ENCODE results near the gene CNTNAP2. TPM values are rescaled to one million over a fixed set of nuclear protein-coding genes. Genes with fewer than 3 reads are reported as not detected.
A peak's percentile ranks its signal among the peaks of the same experiment; 100 is the strongest.

The CNTNAP2 gene
- total RNA-seq, 1 donor from 2014 or later: 1.2 TPM

DNA sequence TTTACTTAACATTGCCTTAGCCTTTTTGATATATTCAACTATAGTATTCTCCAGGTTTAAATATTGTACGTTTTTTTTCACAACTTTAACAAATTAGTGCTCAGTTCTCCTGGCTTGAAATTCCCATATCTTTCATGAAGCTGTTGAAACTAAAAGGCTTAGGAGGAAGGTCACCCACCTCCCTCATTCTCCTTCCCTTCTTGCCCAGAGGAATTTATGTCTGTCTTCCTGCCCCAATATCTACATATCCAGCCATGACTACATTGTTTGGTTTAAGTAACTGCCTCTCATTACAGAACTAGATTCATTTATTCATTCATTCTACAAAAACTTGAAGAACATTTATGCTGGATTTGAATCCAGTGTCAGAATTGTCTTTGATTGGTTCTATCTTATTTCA lies 2219.2 kb downstream of the CNTNAP2 start:
- ATAC-seq: no peak

DNA sequence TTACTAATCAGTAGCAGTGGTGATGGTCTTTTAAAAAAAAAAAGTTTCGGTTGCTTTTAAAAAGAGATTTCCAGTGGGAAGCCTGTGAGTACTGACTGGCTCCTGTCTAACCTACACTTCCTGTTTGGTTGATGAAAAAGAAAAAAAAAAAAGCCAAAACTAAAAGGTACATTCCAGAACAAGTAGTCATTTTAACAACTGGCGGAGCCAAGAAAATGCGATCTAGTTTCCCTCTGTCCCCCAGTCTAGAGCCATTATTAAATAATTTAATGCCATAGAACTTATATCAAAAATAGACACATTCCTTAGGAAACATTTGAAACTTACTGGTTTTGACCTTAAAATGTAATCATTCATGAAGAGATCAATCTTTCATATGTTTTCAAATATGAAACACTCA lies 2219.8 kb downstream of the CNTNAP2 start:
- ATAC-seq: no peak

DNA sequence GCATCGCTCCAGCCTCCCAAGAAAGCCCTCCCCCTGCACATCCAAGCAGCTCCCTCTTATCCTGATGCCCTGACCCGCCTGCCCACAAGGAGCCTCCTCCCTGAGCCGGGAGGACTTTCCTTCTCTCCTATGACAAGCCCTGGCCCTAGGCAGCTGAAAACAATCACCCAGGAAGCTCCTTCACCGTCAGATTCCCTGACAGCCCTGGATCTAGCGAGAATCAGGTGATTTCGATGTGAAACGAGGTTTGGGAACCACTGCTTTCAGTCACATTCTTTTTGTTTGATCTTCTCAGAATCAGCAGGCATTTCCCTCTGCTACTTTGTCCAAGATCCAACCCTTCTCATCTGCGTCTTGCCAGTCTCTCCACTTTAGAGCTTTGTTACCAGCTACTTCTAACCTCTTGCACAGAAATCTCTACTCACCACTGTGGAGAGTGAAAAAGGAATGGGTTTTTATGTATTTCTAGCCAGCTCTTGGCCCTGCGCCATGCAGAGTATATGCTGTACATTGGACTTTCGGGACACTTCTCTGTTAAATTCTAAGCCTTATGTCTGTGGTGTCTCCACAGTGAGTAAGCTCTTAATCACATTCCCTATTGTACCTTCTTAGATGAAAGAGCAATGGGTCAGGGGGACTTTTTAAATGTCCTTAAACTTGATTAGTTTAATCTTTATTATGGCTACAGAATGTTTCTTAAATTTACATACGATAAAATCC lies 2220.8 kb downstream of the CNTNAP2 start:
- ATAC-seq: no peak

DNA sequence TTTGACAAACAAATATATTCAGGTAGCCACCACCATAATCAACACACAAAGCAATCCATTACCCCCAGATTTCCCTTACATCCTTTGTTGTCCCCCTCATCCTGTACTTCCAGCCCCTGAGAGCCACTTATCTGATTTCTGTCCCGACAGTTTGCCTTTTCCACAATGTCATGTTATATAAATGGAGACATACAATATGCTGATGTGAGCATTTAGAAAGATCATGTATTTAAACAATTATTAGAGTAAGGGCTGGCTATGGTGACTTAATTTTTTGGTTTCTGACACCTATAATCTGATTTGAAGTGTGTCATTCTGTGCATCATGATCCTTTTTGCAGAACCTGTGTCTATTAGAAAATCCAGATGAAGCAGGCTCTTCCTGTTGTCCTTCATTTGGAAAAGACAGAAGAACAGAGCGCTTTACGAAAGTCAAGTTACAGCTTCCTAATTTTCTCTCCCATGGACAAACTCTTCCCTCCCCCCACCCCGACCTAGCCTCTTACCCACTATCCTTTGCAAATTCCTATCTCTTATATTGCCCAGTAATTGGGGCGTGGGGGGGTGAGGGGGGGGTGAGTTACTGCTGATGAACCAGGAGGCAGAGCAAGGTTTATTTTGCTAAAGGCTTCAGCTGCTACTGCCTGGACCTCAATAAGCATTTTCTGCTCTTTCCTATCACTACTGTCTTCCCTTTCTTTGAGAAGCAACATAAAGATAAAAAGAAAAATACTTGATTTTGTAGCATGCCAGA lies 2221.6 kb downstream of the CNTNAP2 start:
- ATAC-seq: no peak

DNA sequence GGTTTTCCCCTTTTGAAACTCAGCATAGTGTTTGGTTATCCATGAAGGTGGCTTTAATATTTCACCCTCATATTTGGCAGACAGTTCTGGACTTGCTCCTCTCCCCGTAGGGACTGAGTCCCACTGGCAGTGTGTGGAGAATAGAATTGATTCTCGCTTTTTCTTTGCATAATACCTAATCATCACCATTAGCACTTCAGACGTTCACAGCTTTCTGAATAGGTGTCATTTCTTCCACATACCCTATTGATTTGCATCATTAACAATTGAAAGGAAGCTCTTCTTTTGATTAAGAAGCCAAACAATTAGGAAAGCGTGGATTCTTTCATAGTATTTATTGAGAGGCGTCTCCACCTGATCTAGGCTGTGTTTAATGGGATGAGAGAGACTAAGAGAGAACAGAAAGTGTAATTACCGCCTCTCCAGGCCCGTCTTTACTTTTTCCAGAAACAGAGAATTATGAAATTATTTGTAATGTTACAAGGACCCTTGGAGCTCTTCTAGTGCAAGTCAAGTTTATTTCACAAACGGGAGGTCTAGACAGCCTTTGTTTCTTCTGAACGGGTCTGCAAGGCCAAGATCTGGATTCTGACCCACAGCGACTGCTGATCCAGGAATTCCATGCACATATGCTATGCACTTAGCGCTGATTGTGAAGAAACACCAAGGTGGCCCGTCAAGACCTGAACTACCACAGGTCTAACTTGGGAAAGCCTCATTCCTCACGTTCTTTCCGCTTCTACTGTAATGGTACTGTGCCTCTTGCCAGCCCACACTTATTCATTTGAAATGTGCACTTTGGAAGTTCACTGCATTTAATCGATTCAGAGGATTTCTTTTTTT lies 2224.1 kb downstream of the CNTNAP2 start:
- no peak for ATAC-seq

DNA sequence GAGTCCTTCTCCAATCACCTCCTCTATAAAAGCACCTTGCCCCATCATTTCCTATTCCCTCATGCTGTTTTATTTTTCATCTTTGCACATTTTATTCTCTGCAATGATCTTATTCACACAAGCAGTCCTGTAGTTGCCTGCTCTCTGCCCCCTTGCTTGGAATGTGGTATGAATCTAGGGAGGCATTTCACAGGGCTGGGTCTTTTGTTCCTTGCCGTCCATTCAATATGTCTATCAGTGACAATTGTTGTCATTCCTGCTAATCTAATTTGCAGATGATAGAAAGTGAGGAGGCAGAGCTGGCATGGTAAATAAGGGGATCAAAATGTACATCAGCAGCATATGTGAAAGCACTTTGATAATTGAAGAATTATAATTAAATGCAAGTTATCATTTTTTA lies 2227.8 kb downstream of the CNTNAP2 start:
- no peak for ATAC-seq

DNA sequence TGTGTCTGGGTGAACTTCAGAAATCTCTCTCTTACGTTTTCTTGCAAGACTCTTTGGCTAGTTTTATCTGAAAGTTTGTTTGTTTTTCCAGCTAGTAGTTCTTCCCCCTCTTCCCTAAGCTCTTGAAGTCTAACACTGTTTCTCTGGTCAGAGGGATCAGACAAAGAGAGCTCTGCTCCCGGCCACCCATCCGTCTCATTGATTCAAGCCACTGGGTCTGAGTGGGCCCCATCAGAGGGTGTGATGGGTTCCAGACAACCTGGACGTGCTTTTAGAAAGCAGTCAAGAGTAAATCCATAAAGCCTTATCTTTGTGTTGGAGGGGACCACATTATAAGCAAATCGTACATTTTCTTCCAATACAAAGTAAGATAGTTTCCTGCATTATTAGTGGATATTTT lies 2231.4 kb downstream of the CNTNAP2 start:
- no peak for ATAC-seq

DNA sequence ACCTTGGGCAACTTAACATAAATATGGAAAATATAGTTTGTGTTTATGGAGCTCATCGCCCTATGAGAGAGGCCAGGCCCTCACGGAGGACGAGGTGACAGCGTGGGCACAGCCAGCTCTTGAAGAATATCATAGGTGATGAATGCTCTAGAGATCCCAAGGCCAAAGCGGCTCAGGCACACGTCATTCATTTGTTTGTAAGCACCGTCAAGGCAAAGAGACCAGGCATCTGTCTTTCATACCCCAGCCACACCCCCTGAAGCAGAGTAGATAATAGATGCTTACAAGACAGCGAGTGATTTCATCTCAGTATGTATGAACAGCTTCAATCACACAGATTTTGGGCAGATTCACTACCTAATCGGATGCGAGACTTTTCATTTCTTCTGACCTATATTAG lies 2231.9 kb downstream of the CNTNAP2 start:
- no peak for ATAC-seq

DNA sequence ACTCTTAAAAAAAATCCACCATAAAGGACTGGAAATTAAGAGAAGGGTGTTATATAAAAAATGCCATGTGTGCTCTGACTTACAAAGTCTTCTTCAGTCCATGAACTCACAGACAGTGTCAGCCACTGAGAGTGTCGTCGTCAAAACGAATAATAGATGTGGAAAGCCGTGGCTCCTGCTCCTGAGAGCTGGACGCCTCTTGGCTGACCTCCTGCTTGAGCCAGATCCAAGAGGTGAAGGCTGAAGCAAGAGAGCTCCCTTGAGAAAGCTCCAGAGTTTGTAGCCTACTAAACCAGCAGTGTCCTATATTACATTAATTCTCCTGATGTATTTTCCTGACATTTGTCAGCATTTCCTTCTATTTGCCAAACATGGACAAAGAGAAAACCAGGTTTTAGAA lies 2239.7 kb downstream of the CNTNAP2 start:
- peak; percentile 23 for ATAC-seq

DNA sequence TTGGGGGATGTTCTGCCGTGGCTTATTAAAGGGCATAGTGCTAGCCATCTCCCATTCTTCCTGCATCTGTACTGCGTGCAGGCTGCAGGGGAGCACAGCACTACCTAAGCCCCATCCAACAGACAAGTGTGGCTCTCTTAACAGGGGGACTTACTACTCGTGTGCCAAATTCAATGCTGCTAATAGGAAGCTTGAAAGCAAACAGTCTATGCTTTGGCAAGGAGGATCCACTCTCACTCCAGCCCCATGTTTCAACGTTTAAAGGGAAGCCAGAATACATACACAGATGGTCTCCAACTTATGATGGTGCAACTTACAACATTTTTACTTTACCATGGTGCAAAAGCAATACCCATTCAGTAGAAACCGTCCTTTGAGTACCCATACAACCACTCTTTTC lies 2245.9 kb downstream of the CNTNAP2 start:
- no peak for ATAC-seq

DNA sequence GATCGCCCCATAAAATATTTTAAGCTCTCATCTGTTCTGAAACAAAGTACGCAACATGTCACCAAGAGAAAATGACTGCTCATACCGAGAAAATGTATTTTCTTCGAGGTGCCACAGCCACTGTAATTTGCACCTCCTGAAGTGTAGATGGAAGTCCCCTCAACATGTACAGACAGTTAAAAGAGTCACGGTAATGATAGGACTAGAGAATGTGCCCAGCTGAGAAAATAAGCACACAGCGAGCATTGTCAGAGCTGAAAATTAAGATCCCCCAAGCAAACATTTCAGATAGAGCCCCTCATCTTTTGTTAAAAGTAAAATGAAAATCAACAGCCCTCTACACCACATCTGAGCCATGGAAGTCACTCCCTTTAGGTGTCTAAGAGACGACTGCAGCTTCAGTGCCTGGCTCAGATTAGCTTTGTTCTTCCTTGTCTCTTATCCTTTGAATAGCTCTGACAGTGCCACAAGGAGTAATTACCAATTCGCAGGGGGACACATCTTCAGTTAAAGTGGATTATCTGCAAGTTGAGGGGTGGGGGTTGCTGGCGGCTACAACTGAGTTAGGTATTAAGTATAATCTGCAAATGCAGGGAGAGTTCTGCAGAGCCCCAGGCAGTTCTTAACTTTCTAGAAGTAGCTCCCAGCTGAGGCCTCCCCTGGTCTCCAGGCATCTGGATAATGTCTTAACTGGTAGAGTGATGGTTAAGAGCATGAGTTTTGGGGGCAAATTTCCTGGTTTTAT lies 2251.3 kb downstream of the CNTNAP2 start:
- ATAC-seq: no peak

DNA sequence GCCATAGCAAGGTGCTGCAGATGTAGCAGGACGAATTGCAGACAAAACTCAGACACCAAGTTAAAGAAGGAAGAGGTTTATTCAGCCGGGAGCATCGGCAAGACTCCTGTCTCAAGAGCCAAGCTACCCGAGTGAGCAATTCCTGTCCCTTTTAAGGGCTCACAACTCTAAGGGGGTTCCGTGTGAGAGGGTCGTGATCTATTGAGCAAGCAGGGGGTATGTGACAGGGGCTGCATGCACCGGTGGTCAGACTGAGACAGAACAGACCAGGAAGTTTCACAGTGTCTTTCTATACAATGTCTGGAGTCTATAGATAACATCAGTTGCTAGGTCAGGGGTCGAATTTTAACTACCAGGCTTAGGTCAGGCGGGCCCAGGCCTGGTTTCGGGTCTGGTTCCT lies 2252.0 kb downstream of the CNTNAP2 start:
- no peak for ATAC-seq

DNA sequence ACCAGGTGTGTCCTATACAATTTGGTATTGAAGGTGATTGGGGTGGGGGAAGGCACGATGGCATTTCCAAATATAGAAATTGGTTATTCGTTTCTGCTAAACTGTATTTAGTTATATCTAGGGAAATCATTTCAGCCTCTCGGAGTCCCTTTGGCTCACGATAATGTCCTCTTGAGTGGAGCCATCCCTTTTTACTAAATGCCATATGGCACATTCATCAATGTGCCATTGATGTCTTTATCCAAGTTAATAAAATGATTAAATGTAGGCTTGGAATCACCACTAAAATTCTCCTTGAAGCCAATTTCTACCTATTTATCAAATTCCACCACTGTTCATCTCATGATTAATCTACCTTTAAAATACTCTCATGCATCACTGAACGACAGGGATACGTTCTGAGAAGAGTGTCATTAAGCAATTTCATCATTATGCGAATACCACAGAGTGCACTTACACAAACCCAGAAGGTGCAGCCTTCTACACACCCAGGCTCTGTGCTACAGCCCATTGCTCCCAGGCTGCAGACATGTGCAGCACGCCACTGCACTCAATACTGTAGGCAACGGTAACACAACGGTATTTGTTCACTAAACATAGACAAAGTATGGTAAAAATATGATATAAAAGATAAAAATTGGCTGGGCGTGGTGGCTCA lies 2254.8 kb downstream of the CNTNAP2 start:
- no peak for ATAC-seq

DNA sequence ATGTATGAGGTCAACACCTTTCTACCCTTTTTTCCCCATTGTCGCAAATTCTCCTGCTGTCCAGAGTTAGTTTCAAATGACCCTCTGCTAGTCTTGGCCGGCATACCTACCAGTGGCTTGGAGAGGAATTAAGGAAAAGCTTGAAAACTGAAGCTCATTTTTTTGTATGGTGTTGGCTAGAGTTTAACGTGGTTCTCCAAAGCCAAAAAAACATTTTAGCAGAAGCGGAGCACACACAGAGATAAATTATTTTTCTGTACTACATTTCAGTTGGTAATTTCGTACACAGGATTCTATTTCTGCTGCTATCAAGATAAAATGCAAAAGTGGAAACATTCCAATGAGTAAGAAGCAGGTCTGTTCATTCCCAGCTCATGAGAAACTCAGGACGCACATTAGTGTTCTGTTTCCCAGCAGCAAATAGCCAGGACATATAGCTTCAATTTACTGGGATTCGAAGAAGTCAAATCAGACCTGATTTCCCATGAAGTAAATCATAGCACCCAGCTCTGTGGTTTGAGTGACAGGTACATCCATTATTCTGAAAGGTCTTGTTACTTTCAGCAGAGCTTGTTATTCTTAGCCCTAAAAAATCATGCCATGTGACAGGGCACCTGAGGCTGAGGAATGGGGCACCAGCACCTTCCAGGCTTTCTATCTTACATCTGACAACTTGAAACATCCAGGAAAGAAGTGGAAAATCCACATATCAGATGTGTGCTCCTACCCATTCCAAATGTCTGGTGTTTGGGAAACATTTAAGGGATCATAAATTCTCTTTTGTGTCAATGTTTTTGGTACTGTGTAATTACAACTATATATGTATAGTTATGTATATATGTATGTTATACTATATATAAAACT lies 2258.0 kb downstream of the CNTNAP2 start:
- ATAC-seq: no peak

DNA sequence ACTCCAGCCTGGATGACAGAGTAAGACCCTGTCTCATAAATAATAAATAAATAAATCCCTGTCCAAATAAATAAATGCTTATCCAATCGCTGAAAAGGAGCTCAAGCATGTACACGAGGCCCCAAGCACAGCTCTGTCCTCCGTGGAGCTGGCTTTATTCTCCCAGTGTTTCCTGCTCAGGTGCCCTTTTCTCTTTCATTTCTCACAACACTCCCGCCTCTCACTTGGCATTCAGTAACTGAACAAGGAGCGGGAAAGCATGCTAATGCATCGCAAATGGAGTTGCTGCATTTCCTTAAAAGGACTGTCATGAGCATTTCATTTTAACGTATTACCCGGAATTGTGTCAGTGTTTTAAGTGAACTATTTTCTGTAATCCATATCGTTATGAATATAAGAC lies 2263.1 kb downstream of the CNTNAP2 start:
- no peak for ATAC-seq

DNA sequence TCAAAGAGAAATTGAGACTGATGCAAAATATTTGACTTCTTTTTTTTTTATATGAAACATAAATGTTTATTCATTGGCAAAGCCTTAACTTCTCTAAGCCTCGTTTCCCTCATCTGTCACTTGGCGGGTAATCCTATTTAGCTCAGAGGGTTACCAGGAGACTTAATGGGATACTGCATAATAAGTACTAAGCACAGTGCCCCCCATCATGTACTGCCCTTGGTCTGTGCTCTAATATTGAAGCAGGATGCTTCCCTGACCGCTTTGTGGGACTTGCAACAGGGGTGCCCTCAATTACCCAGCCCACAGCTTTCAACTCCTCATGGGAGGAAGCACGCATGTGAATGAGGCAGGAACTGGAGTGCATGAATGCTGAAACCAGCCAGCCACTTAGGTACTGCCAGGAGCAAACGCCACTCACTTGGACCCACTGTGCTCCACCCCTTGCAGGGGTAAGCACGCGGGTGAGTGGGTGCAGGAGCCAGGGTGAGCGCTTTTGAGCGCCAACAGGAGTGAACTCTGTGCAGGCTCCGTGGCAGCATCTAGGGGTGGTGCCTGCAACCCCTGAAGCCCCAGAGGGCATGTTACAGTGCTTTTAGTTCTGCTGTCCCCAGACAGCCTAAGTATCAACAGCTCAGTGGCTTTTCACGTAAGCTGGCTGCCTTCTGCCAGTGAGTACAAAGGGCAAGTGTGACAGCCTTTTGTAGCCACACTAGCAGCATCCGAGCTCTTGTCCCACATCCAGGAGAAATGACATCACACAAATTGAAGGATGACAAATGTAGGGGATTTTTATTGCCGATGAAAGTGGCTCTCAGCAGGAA lies 2264.2 kb downstream of the CNTNAP2 start:
- ATAC-seq: no peak

DNA sequence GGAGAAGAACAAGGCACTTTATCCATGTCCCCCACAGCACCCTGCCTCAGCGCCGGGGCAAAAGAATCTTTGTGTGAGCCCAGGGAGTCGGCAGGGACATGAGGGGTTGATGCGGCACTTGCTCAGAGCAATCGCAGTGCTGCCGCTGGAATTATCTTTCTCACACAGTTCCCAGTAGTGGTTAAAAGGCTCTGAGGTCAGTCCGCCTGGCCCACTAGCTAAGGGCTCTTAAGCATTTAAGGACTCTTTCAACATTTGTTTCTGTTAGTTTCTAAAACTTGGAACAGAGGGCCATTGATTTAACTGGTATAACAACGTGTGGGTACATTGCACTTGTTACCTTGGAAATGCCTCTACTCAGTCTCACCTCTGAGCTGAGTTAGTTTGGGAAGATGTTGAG lies 2266.0 kb downstream of the CNTNAP2 start:
- ATAC-seq: no peak

DNA sequence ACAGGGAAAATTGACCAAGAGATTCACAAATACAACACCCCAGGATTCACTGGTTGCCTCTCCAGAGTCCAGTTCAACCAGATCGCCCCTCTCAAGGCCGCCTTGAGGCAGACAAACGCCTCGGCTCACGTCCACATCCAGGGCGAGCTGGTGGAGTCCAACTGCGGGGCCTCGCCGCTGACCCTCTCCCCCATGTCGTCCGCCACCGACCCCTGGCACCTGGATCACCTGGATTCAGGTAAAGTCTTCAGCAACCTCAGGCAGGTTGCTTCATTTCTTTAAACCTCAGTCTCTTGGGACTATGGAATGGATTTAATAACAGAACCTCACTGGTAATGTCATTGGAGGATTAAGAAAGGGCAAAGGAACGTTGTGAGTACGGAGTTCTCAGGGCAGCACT lies 2267.1 kb downstream of the CNTNAP2 start:
- ATAC-seq: no peak

DNA sequence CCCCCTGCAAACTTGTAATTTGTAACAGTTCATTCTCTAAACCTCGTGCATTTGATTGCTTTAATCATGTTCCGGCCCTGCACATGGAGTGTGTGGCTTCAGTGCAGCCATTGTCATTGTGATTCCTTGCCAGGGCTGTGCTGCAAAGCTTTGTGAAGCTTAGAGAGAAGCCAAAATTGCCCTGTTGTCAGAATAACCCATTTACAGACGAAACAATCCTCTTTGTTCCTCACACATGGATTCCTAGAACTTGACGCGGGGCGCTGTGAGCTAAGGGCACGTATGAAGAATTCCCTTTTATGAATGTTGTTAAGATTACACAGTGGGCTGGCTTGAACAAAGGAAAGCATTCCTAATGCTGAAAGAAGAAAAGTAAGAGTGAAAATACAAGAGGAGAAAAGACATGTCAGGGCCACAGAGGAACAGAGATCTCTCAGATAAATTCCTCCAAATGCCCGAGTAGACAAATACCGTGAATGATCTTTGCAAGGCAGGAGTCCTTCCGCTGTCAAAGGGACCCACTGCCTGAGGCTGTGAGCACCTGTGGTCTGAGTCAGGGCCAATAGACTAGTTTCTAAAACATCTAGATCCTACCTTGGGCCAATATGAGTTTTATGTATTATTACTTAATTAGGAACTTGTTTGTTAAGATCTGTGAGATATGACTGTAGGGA lies 2268.5 kb downstream of the CNTNAP2 start:
- ATAC-seq: no peak

DNA sequence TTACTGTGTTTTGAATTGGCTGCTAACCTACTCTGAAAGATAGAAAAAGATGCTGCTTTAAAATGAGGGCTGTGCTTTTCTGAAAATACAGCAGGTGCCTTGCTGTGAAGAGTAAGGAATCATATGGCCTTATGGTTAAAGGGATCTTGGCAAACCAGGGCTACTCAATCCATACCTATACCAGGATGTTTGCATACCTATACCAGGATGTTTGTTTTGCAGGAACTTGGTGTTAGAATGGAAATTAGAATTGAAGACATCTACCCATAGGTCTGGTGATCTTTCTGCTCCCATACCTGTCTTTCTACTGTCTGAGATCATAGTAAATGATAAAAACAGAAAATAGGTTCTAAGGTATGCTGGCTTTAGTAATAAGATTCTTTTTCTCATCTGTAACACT lies 2273.8 kb downstream of the CNTNAP2 start:
- no peak for ATAC-seq
